ENCODE measurements around the gene POU2AF3.

- TF ChIP-seq CTCF (conservative IDR thresholded peaks at IDR 0.05; ENCODE audit: low read length): no peak
- no peak for TF ChIP-seq EZH2phosphoT487 (IDR thresholded peaks at IDR 0.05; ENCODE audit: borderline replicate concordance)
Observed at GRCh38 chr11:111322534-111322933, 24.2 kb downstream of the POU2AF3 start.

Measured in Loucy (cell line).